ENCODE results near the gene PSD4. TPM values are rescaled to one million over a fixed set of nuclear protein-coding genes. Genes with fewer than 3 reads are reported as not detected.

Gene PSD4
- total RNA-seq, 1 experiment from 2014 or later: 1.7 TPM

GRCh38 chr2:113135317-113135716 lies 38.5 kb upstream of the PSD4 start:
- H3K27ac ChIP-seq: no peak overlapping the region
- H3K27me3 ChIP-seq (replicated peaks): no peaks in the 10 kb centered on the region
- no peaks in the 10 kb centered on the region; the same call in 1 of the 2 replicates for H3K9me3 ChIP-seq (replicated peaks)
- no peak for DNase-seq (ENCODE audit: low read depth in 1 of 2, low spot score in 2 of 2)
- H3K36me3 ChIP-seq: no peaks in the 10 kb centered on the region
- no peaks in the 10 kb centered on the region for H3K4me1 ChIP-seq (replicated peaks)
- no peak overlapping the region for H3K4me3 ChIP-seq

- no peaks in the 10 kb centered on the region; the same call in 1 of the 2 replicates for H3K9me3 ChIP-seq (replicated peaks)
- H3K27ac ChIP-seq: no peak overlapping the region
- DNase-seq (ENCODE audit: low read depth in 1 of 2, low spot score in 2 of 2): peak in 1 of 2 experiments; percentile 34
- H3K4me3 ChIP-seq: no peak overlapping the region
- no peaks in the 10 kb centered on the region for H3K4me1 ChIP-seq (replicated peaks)
- H3K36me3 ChIP-seq: no peaks in the 10 kb centered on the region
- H3K27me3 ChIP-seq (replicated peaks): no peaks in the 10 kb centered on the region
These were observed 36.7 kb upstream of the PSD4 start for GRCh38 chr2:113136828-113137775.

GRCh38 chr2:113137827-113138226 lies 35.9 kb upstream of the PSD4 start:
- Histone ChIP-seq H3K9me3 (replicated peaks) (no peaks in the 10 kb centered on the region; the same call in 1 of the 2 replicates), H3K27ac (no peak overlapping the region), H3K36me3 (no peaks in the 10 kb centered on the region), H3K4me1 (replicated peaks) (no peaks in the 10 kb centered on the region), H3K27me3 (replicated peaks) (no peaks in the 10 kb centered on the region), H3K4me3 (no peak overlapping the region)
- DNase-seq (ENCODE audit: low read depth in 1 of 2, low spot score in 2 of 2): no peak

GRCh38 chr2:113138428-113139322 lies 35.1 kb upstream of the PSD4 start:
- Histone ChIP-seq H3K9me3 (replicated peaks) (no peaks in the 10 kb centered on the region; the same call in 1 of the 2 replicates), H3K36me3 (no peaks in the 10 kb centered on the region), H3K27ac (no peak overlapping the region), H3K4me3 (no peak overlapping the region), H3K4me1 (replicated peaks) (no peaks in the 10 kb centered on the region), H3K27me3 (replicated peaks) (no peaks in the 10 kb centered on the region)
- DNase-seq (ENCODE audit: low read depth in 1 of 2, low spot score in 2 of 2): peak in 1 of 2 experiments; percentile 59

- no peaks in the 10 kb centered on the region; the same call in 1 of the 2 replicates for H3K9me3 ChIP-seq (replicated peaks)
- H3K36me3 ChIP-seq: no peaks in the 10 kb centered on the region
- H3K4me1 ChIP-seq (replicated peaks): no peaks in the 10 kb centered on the region
- H3K4me3 ChIP-seq: no peak overlapping the region
- no peak overlapping the region for H3K27ac ChIP-seq
- DNase-seq (ENCODE audit: low read depth in 1 of 2, low spot score in 2 of 2): no peak
- H3K27me3 ChIP-seq (replicated peaks): no peaks in the 10 kb centered on the region
These were observed 32.3 kb upstream of the PSD4 start for GRCh38 chr2:113141451-113141850.

GRCh38 chr2:113142290-113142689 lies 31.5 kb upstream of the PSD4 start:
- Histone ChIP-seq H3K4me3 (no peak overlapping the region), H3K9me3 (replicated peaks) (no peaks in the 10 kb centered on the region; the same call in 1 of the 2 replicates), H3K27ac (no peak overlapping the region), H3K27me3 (replicated peaks) (no peaks in the 10 kb centered on the region), H3K36me3 (no peaks in the 10 kb centered on the region), H3K4me1 (replicated peaks) (no peaks in the 10 kb centered on the region)
- DNase-seq (ENCODE audit: low read depth in 1 of 2, low spot score in 2 of 2): no peak

- DNase-seq (ENCODE audit: low read depth in 1 of 2, low spot score in 2 of 2): no peak
- H3K9me3 ChIP-seq (replicated peaks): no peaks in the 10 kb centered on the region
- H3K4me3 ChIP-seq: no peak overlapping the region
- H3K27ac ChIP-seq: no peak overlapping the region
- H3K27me3 ChIP-seq (replicated peaks): no peaks in the 10 kb centered on the region
- no peaks in the 10 kb centered on the region for H3K4me1 ChIP-seq (replicated peaks)
- H3K36me3 ChIP-seq: no peaks in the 10 kb centered on the region
These were observed 29.5 kb upstream of the PSD4 start for GRCh38 chr2:113144259-113144658.

- Histone ChIP-seq H3K4me3 (no peak overlapping the region), H3K9me3 (replicated peaks) (no peaks in the 10 kb centered on the region), H3K27ac (no peak overlapping the region), H3K27me3 (replicated peaks) (no peaks in the 10 kb centered on the region; the same call in 1 of the 2 replicates), H3K4me1 (replicated peaks) (no peaks in the 10 kb centered on the region), H3K36me3 (no peaks in the 10 kb centered on the region)
- no peak for DNase-seq (ENCODE audit: low read depth in 1 of 2, low spot score in 2 of 2)
These were observed 24.9 kb upstream of the PSD4 start for GRCh38 chr2:113148606-113149552.

GRCh38 chr2:113149553-113150257 lies 24.1 kb upstream of the PSD4 start:
- H3K4me1 ChIP-seq (replicated peaks): no peaks in the 10 kb centered on the region
- no peaks in the 10 kb centered on the region for H3K9me3 ChIP-seq (replicated peaks)
- H3K27ac ChIP-seq: no peak overlapping the region

GRCh38 chr2:113150258-113150601 lies 23.5 kb upstream of the PSD4 start:
- no peak overlapping the region for H3K4me3 ChIP-seq
- no peak overlapping the region for H3K27ac ChIP-seq
- H3K36me3 ChIP-seq: no peaks in the 10 kb centered on the region
- no peaks in the 10 kb centered on the region for H3K9me3 ChIP-seq (replicated peaks)
- H3K4me1 ChIP-seq (replicated peaks): no peaks in the 10 kb centered on the region
- DNase-seq (ENCODE audit: low read depth in 1 of 2, low spot score in 2 of 2): no peak
- no peaks in the 10 kb centered on the region; the same call in 1 of the 2 replicates for H3K27me3 ChIP-seq (replicated peaks)

More at GRCh38 chr2:113149553-113150257, 24.1 kb upstream of the PSD4 start:
- no peak for DNase-seq (ENCODE audit: low read depth in 1 of 2, low spot score in 2 of 2)
- Histone ChIP-seq H3K36me3 (no peaks in the 10 kb centered on the region), H3K27me3 (replicated peaks) (no peaks in the 10 kb centered on the region; the same call in 1 of the 2 replicates), H3K4me3 (no peak overlapping the region)

- Histone ChIP-seq H3K27ac (no peak overlapping the region), H3K27me3 (replicated peaks) (peaks cover 22% of the 10 kb centered on the region), H3K4me3 (no peak overlapping the region), H3K4me1 (replicated peaks) (peaks cover 20% of the 10 kb centered on the region), H3K9me3 (replicated peaks) (no peaks in the 10 kb centered on the region), H3K36me3 (no peaks in the 10 kb centered on the region)
- no peak for DNase-seq (ENCODE audit: low read depth in 1 of 2, low spot score in 2 of 2)
These were observed 18.4 kb upstream of the PSD4 start for GRCh38 chr2:113155331-113155730.

GRCh38 chr2:113156278-113157117 lies 17.3 kb upstream of the PSD4 start:
- H3K4me1 ChIP-seq (replicated peaks): peaks cover 20% of the 10 kb centered on the region
- no peak for DNase-seq (ENCODE audit: low read depth in 1 of 2, low spot score in 2 of 2)
- no peaks in the 10 kb centered on the region for H3K36me3 ChIP-seq
- no peak overlapping the region for H3K27ac ChIP-seq
- peaks cover 22% of the 10 kb centered on the region for H3K27me3 ChIP-seq (replicated peaks)
- no peaks in the 10 kb centered on the region for H3K9me3 ChIP-seq (replicated peaks)
- H3K4me3 ChIP-seq: no peak overlapping the region

Data from SJSA1 (cell line).